ENCODE measurements around the gene RDX.
"Not testable (repeated sequence)": the region's sequence is repeated elsewhere in the genome, so short reads cannot be mapped to it uniquely, and the experiment has no call there.

The RDX gene

GRCh38 chr11:110305169-110306018 lies 9.0 kb upstream of the RDX start:
- DNase-seq (ENCODE audit: low read depth in 2 of 2): no peak

GRCh38 chr11:110303414-110303826 lies 7.0 kb upstream of the RDX start:
- no peak for DNase-seq (ENCODE audit: low read depth in 2 of 2)

GRCh38 chr11:110301577-110301976 lies 5.2 kb upstream of the RDX start:
- DNase-seq (ENCODE audit: low read depth in 2 of 2): no peak

- no peak for DNase-seq (ENCODE audit: low read depth in 2 of 2)
Measured at GRCh38 chr11:110301032-110301431, 4.6 kb upstream of the RDX start.

- DNase-seq (ENCODE audit: low read depth in 2 of 2): no peak
Measured at GRCh38 chr11:110299006-110299785, 2.8 kb upstream of the RDX start.

GRCh38 chr11:110298301-110298765 lies 1.9 kb upstream of the RDX start:
- no peak for DNase-seq (ENCODE audit: low read depth in 2 of 2)

- no peak for DNase-seq (ENCODE audit: low read depth in 2 of 2)
Measured at GRCh38 chr11:110297726-110298300, 1.4 kb upstream of the RDX start.

GRCh38 chr11:110297076-110297725 lies 787 bp upstream of the RDX start:
- no peak for DNase-seq (ENCODE audit: low read depth in 2 of 2)

GRCh38 chr11:110295531-110296225 lies 736 bp downstream of the RDX start:
- peak in 1 of 2 donors; percentile 11 for DNase-seq (ENCODE audit: low read depth in 2 of 2)

GRCh38 chr11:110295086-110295485 lies 1.3 kb downstream of the RDX start:
- DNase-seq (ENCODE audit: low read depth in 2 of 2): no peak

GRCh38 chr11:110294509-110294908 lies 1.9 kb downstream of the RDX start:
- no peak for DNase-seq (ENCODE audit: low read depth in 2 of 2)

GRCh38 chr11:110293389-110293788 lies 3.0 kb downstream of the RDX start:
- no peak for DNase-seq (ENCODE audit: low read depth in 2 of 2)

- not testable (repeated sequence) for DNase-seq (ENCODE audit: low read depth in 2 of 2)
Measured at GRCh38 chr11:110292146-110292545, 4.3 kb downstream of the RDX start.

GRCh38 chr11:110290591-110291334 lies 5.7 kb downstream of the RDX start:
- DNase-seq (ENCODE audit: low read depth in 2 of 2): no peak

- DNase-seq (ENCODE audit: low read depth in 2 of 2): no peak
Measured at GRCh38 chr11:110289472-110289871, 6.9 kb downstream of the RDX start.

- DNase-seq (ENCODE audit: low read depth in 2 of 2): no peak
Measured at GRCh38 chr11:110287537-110287936, 8.9 kb downstream of the RDX start.

GRCh38 chr11:110286298-110287040 lies 9.9 kb downstream of the RDX start:
- no peak for DNase-seq (ENCODE audit: low read depth in 2 of 2)

GRCh38 chr11:110283862-110284261 lies 12.6 kb downstream of the RDX start:
- DNase-seq (ENCODE audit: low read depth in 2 of 2): no peak

GRCh38 chr11:110280595-110280994 lies 15.8 kb downstream of the RDX start:
- DNase-seq (ENCODE audit: low read depth in 2 of 2): not testable (repeated sequence)

GRCh38 chr11:110279881-110280280 lies 16.5 kb downstream of the RDX start:
- DNase-seq (ENCODE audit: low read depth in 2 of 2): no peak

All from activated CD8-positive, alpha-beta memory T cell treated with anti-CD3 and anti-CD28 coated beads for 4 hours (primary cell).